ENCODE data around the gene DEFB118. TPM values are rescaled to one million over a fixed set of nuclear protein-coding genes. Genes with fewer than 3 reads are reported as not detected.
"Not testable (repeated sequence)": the region's sequence is repeated elsewhere in the genome, so short reads cannot be mapped to it uniquely, and the experiment has no call there.

Gene DEFB118, protein sequence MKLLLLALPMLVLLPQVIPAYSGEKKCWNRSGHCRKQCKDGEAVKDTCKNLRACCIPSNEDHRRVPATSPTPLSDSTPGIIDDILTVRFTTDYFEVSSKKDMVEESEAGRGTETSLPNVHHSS
- total RNA-seq (not detected), polyA plus RNA-seq (not detected)

DNA sequence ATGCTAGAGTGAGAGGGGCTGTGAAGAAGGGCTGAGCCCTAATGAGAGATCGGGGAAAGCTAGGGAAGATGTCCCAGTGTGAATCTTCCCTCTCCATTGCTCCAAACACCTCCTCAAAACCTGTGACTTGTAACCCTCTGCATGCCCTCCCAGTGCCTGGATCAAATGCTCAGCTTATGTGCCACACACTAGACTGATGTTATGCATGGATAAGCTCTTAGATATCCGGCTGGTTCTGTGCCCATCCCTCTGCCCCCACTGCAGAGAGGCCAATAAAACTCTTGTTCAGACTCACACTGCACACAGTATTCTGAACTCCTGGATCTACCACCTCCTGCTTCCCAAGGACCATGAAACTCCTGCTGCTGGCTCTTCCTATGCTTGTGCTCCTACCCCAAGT, at the start of gene DEFB118:
Gene DEFB118, plus strand, starts transcription at position 301 of the 400 bp plus-strand sequence. Its CDS starts 50 bp downstream, at position 351.
- ATAC-seq (ENCODE audit: low read depth in 2 of 2) (no peak), DNase-seq (no peak)
- no peaks in the 10 kb centered on the region for H3K36me3 Mint-ChIP-seq
- no peaks in the 10 kb centered on the region for H3K4me1 ChIP-seq (ENCODE audit: control insufficient read depth, insufficient read depth, low read length, poor library complexity, severe bottlenecking)
- peaks cover 0 to 3% (median 1%) of the 10 kb centered on the region in 7 donors for H3K9me3 Mint-ChIP-seq
- H3K4me3 ChIP-seq (ENCODE audit: low read depth, low read length): no peak within 1 kb of the TSS
- H3K27ac ChIP-seq (ENCODE audit: insufficient read depth, low read length, poor library complexity, severe bottlenecking): no peak within 1 kb of the TSS
- H3K36me3 ChIP-seq (ENCODE audit: control insufficient read depth, insufficient read depth, low read length): no peaks in the 10 kb centered on the region
- no peak within 1 kb of the TSS for H3K27ac Mint-ChIP-seq
- H3K4me3 Mint-ChIP-seq: no peak within 1 kb of the TSS
- H3K27me3 ChIP-seq (ENCODE audit: control insufficient read depth, insufficient read depth, low read length): no peaks in the 10 kb centered on the region
- no peaks in the 10 kb centered on the region for H3K9me3 ChIP-seq (ENCODE audit: control insufficient read depth in 2 of 2, low read length in 2 of 2)
- H3K4me1 Mint-ChIP-seq: no peaks in the 10 kb centered on the region
- H3K27me3 Mint-ChIP-seq: no peaks in the 10 kb centered on the region

DNA sequence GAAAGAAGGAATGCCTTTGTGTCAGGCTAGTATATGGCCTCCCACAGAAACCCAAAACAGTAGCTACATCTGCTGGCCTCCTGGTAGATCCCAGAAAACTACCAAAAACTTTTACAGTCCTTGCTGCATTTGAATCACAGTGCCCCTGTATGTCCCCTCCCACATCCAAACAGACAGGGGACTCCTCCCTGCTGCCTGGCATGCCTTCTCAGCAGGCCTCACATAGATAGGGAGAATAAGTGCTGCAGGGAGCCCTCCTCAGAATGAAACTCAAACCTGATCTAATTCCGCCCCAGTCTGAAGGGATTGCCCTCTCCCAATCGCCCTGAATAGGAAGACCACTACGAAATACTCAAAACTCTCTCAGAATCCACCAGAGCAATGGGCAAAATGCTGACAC, 45.9 kb upstream of the DEFB118 start:
- H3K4me3 ChIP-seq (ENCODE audit: low read depth, low read length): no peak overlapping the region
- ATAC-seq (ENCODE audit: low read depth in 2 of 2) (no peak), DNase-seq (no peak)
- Mint-ChIP-seq H3K4me1 (no peaks in the 10 kb centered on the region), H3K9me3 (peaks cover 2 to 27% (median 7%) of the 10 kb centered on the region in 7 donors), H3K27me3 (no peaks in the 10 kb centered on the region), H3K4me3 (no peak overlapping the region), H3K27ac (no peak overlapping the region), H3K36me3 (no peaks in the 10 kb centered on the region)
- H3K9me3 ChIP-seq (ENCODE audit: control insufficient read depth in 2 of 2, low read length in 2 of 2): peaks cover 0 to 8% of the 10 kb centered on the region in 2 experiments
- no peaks in the 10 kb centered on the region for H3K4me1 ChIP-seq (ENCODE audit: control insufficient read depth, insufficient read depth, low read length, poor library complexity, severe bottlenecking)
- no peak overlapping the region for H3K27ac ChIP-seq (ENCODE audit: insufficient read depth, low read length, poor library complexity, severe bottlenecking)
- no peaks in the 10 kb centered on the region for H3K27me3 ChIP-seq (ENCODE audit: control insufficient read depth, insufficient read depth, low read length)
- no peaks in the 10 kb centered on the region for H3K36me3 ChIP-seq (ENCODE audit: control insufficient read depth, insufficient read depth, low read length)

DNA sequence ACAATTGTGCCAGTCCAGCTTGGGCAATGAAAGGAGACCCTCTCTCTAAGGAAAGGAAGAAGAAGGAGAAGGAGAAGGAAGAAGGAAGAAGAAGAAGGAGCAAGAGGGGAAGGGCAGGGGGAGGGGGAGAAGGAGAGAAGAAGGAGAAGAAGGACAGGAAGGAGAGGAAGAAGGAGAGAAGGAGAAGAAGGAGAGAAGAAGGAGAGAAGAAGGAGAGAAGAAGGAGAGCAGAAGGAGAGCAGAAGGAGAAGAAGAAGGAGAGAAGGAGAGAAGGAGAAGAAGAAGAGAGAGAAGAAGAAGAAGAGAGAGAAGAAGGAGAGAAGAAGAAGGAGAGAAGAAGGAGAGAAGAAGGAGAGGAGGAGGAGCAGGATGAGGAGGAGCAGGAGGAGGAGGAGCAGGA, 37.5 kb upstream of the DEFB118 start:
- Mint-ChIP-seq H3K27me3 (no peaks in the 10 kb centered on the region), H3K9me3 (peaks cover 0 to 9% (median 1%) of the 10 kb centered on the region in 7 donors), H3K4me1 (no peaks in the 10 kb centered on the region), H3K4me3 (no peak overlapping the region), H3K27ac (no peak overlapping the region), H3K36me3 (no peaks in the 10 kb centered on the region)
- no peak overlapping the region for H3K4me3 ChIP-seq (ENCODE audit: low read depth, low read length)
- no peaks in the 10 kb centered on the region for H3K9me3 ChIP-seq (ENCODE audit: control insufficient read depth in 2 of 2, low read length in 2 of 2)
- no peak for DNase-seq
- H3K4me1 ChIP-seq (ENCODE audit: control insufficient read depth, insufficient read depth, low read length, poor library complexity, severe bottlenecking): no peaks in the 10 kb centered on the region
- H3K27me3 ChIP-seq (ENCODE audit: control insufficient read depth, insufficient read depth, low read length): no peaks in the 10 kb centered on the region
- H3K27ac ChIP-seq (ENCODE audit: insufficient read depth, low read length, poor library complexity, severe bottlenecking): no peak overlapping the region
- H3K36me3 ChIP-seq (ENCODE audit: control insufficient read depth, insufficient read depth, low read length): no peaks in the 10 kb centered on the region
- no peak for ATAC-seq (ENCODE audit: low read depth in 2 of 2)

DNA sequence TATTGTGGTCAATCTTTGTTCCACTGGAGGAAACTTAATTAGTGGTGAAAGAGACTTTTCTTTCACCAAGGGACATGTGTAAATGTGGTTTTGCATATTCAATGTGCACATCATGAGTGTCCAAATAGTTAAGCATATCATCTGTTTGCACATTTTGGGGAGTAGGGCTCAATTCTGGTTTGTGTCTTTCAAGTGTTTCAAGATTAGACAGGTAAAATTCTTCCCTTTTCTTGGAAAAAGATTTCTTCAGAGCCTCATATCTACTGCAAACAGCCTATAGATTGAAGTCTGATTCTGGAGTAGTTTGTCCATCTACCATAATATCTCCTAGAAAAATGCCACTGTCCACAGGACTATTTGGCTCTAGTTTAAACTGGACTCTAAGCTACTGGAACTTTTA, 26.9 kb upstream of the DEFB118 start:
- DNase-seq: no peak
- Mint-ChIP-seq H3K9me3 (peaks cover 0 to 6% (median 1%) of the 10 kb centered on the region in 7 donors), H3K27me3 (peaks cover 4% of the 10 kb centered on the region), H3K36me3 (no peaks in the 10 kb centered on the region), H3K27ac (no peak overlapping the region), H3K4me1 (no peaks in the 10 kb centered on the region), H3K4me3 (no peak overlapping the region)
- Histone ChIP-seq H3K36me3 (ENCODE audit: control insufficient read depth, insufficient read depth, low read length) (no peaks in the 10 kb centered on the region), H3K27ac (ENCODE audit: insufficient read depth, low read length, poor library complexity, severe bottlenecking) (no peak overlapping the region), H3K9me3 (ENCODE audit: control insufficient read depth in 2 of 2, low read length in 2 of 2) (no peaks in the 10 kb centered on the region), H3K27me3 (ENCODE audit: control insufficient read depth, insufficient read depth, low read length) (no peaks in the 10 kb centered on the region), H3K4me1 (ENCODE audit: control insufficient read depth, insufficient read depth, low read length, poor library complexity, severe bottlenecking) (no peaks in the 10 kb centered on the region), H3K4me3 (ENCODE audit: low read depth, low read length) (no peak overlapping the region)
- ATAC-seq (ENCODE audit: low read depth in 2 of 2): no peak

DNA sequence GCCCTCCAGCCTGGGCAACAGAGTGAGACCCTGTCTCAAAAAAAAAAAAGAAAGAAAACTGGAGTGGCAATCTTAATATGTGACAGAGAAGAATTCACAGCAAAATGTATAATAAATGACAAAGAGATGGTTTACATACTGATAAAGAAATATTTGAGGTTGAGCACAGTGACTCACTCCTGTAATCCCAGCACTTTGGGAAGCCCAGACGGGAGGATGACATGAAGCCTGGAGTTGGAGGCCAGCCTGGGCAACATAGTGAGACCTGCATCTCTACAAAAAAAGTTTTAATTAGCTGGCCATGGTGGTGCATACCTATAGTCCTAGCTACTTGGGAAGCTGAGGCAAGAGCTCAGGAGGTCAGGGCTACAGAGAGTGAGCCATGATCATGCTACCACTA, 12.4 kb upstream of the DEFB118 start:
- H3K4me3 Mint-ChIP-seq: no peak overlapping the region
- peaks cover 0 to 2% (median 0%) of the 10 kb centered on the region in 7 donors for H3K9me3 Mint-ChIP-seq
- no peak overlapping the region for H3K27ac Mint-ChIP-seq
- no peaks in the 10 kb centered on the region for H3K4me1 Mint-ChIP-seq
- Histone ChIP-seq H3K36me3 (ENCODE audit: control insufficient read depth, insufficient read depth, low read length) (no peaks in the 10 kb centered on the region), H3K27ac (ENCODE audit: insufficient read depth, low read length, poor library complexity, severe bottlenecking) (no peak overlapping the region), H3K27me3 (ENCODE audit: control insufficient read depth, insufficient read depth, low read length) (no peaks in the 10 kb centered on the region), H3K4me3 (ENCODE audit: low read depth, low read length) (no peak overlapping the region), H3K4me1 (ENCODE audit: control insufficient read depth, insufficient read depth, low read length, poor library complexity, severe bottlenecking) (no peaks in the 10 kb centered on the region), H3K9me3 (ENCODE audit: control insufficient read depth in 2 of 2, low read length in 2 of 2) (no peaks in the 10 kb centered on the region)
- ATAC-seq (ENCODE audit: low read depth in 2 of 2) (no peak), DNase-seq (no peak)
- no peaks in the 10 kb centered on the region for H3K36me3 Mint-ChIP-seq
- H3K27me3 Mint-ChIP-seq: no peaks in the 10 kb centered on the region

DNA sequence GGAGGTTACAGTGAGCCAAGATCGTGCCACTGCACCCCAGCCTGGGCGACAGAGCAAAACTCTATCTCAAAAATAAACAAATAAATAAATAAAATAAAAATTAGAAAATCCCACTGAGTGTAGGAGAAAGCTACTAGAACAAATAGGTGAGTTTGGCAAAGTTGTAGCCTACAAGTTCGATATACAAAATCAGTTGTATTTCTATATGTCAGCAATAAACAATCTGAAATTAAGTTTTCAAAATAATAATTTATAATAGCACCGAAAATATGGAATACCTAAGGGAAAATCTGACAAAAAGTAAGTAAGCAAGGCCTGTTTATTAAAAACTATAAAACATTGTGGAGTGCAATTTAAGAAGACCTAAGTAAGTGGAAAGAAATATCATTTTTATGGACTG, 5.1 kb upstream of the DEFB118 start:
- H3K27me3 ChIP-seq (ENCODE audit: control insufficient read depth, insufficient read depth, low read length): no peaks in the 10 kb centered on the region
- H3K27me3 Mint-ChIP-seq: no peaks in the 10 kb centered on the region
- H3K9me3 ChIP-seq (ENCODE audit: control insufficient read depth in 2 of 2, low read length in 2 of 2): no peaks in the 10 kb centered on the region
- H3K4me3 Mint-ChIP-seq: no peak overlapping the region
- DNase-seq (no peak), ATAC-seq (ENCODE audit: low read depth in 2 of 2) (no peak)
- no peaks in the 10 kb centered on the region for H3K36me3 ChIP-seq (ENCODE audit: control insufficient read depth, insufficient read depth, low read length)
- H3K36me3 Mint-ChIP-seq: no peaks in the 10 kb centered on the region
- H3K9me3 Mint-ChIP-seq: peaks cover 0 to 4% (median 0%) of the 10 kb centered on the region in 7 donors
- H3K4me1 ChIP-seq (ENCODE audit: control insufficient read depth, insufficient read depth, low read length, poor library complexity, severe bottlenecking): no peaks in the 10 kb centered on the region
- H3K4me1 Mint-ChIP-seq: no peaks in the 10 kb centered on the region
- no peak overlapping the region for H3K27ac Mint-ChIP-seq
- no peak overlapping the region for H3K27ac ChIP-seq (ENCODE audit: insufficient read depth, low read length, poor library complexity, severe bottlenecking)
- no peak overlapping the region for H3K4me3 ChIP-seq (ENCODE audit: low read depth, low read length)

DNA sequence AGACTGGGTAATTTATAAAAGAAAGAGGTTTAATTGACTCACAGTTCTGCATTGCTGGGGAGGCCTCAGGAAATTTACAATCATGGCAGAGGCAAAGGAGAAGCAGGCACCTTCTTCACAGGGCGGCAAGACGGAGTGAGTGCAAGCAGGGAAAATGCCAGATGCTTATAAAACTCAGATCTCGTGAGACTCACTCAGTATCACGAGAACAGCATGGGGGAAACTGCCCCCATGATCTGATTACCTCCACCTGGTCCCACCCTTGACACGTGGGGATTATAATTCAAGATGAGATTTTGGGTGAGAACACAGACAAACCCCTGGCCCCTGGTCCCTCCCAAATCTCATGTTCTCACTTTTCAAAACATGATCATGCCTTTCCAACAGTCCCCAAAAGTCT, 4.1 kb upstream of the DEFB118 start:
- not testable (repeated sequence) for H3K9me3 ChIP-seq (ENCODE audit: control insufficient read depth in 2 of 2, low read length in 2 of 2); H3K27me3 Mint-ChIP-seq; H3K4me3 Mint-ChIP-seq; ATAC-seq (ENCODE audit: low read depth in 2 of 2); H3K9me3 Mint-ChIP-seq; H3K27ac ChIP-seq (ENCODE audit: insufficient read depth, low read length, poor library complexity, severe bottlenecking); H3K4me1 ChIP-seq (ENCODE audit: control insufficient read depth, insufficient read depth, low read length, poor library complexity, severe bottlenecking); H3K36me3 ChIP-seq (ENCODE audit: control insufficient read depth, insufficient read depth, low read length); H3K4me3 ChIP-seq (ENCODE audit: low read depth, low read length); H3K36me3 Mint-ChIP-seq; H3K27ac Mint-ChIP-seq; DNase-seq; H3K4me1 Mint-ChIP-seq; H3K27me3 ChIP-seq (ENCODE audit: control insufficient read depth, insufficient read depth, low read length)

DNA sequence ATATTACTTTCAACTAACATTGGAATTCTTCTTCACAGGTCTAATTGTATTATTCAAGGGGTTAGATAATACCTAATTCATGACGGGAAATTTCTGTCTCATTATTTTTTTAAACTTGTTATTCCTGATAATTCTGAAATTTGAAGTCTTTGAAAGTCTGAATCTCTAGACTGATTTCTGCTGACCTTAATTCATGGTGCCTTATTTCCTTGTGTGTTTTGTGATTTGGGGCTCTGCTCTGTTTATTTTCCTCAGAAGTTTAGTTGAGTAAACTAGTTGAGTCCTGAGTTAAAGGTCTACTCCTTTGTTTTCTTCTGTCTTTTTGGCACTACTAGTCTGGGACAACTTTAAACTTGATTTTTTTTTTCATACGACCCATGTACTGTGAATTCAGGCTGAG, 5.9 kb downstream of the DEFB118 start:
- Mint-ChIP-seq H3K4me3 (no peak overlapping the region), H3K9me3 (peaks cover 0 to 13% (median 3%) of the 10 kb centered on the region in 7 donors), H3K36me3 (no peaks in the 10 kb centered on the region), H3K27ac (no peak overlapping the region), H3K4me1 (no peaks in the 10 kb centered on the region), H3K27me3 (peaks cover 10% of the 10 kb centered on the region)
- H3K27ac ChIP-seq (ENCODE audit: insufficient read depth, low read length, poor library complexity, severe bottlenecking): no peak overlapping the region
- no peak overlapping the region for H3K4me3 ChIP-seq (ENCODE audit: low read depth, low read length)
- ATAC-seq (ENCODE audit: low read depth in 2 of 2): no peak
- H3K27me3 ChIP-seq (ENCODE audit: control insufficient read depth, insufficient read depth, low read length): no peaks in the 10 kb centered on the region
- no peak for DNase-seq
- no peaks in the 10 kb centered on the region for H3K36me3 ChIP-seq (ENCODE audit: control insufficient read depth, insufficient read depth, low read length)
- no peaks in the 10 kb centered on the region for H3K4me1 ChIP-seq (ENCODE audit: control insufficient read depth, insufficient read depth, low read length, poor library complexity, severe bottlenecking)
- no peaks in the 10 kb centered on the region for H3K9me3 ChIP-seq (ENCODE audit: control insufficient read depth in 2 of 2, low read length in 2 of 2)
